ENCODE data around the gene TNIK.

GRCh38 chr3:171389491-171389890 lies 70.7 kb downstream of the TNIK start:
- TF ChIP-seq, protein P1, sequence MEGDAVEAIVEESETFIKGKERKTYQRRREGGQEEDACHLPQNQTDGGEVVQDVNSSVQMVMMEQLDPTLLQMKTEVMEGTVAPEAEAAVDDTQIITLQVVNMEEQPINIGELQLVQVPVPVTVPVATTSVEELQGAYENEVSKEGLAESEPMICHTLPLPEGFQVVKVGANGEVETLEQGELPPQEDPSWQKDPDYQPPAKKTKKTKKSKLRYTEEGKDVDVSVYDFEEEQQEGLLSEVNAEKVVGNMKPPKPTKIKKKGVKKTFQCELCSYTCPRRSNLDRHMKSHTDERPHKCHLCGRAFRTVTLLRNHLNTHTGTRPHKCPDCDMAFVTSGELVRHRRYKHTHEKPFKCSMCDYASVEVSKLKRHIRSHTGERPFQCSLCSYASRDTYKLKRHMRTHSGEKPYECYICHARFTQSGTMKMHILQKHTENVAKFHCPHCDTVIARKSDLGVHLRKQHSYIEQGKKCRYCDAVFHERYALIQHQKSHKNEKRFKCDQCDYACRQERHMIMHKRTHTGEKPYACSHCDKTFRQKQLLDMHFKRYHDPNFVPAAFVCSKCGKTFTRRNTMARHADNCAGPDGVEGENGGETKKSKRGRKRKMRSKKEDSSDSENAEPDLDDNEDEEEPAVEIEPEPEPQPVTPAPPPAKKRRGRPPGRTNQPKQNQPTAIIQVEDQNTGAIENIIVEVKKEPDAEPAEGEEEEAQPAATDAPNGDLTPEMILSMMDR (IDR thresholded peaks at IDR 0.05) = no peak
- TF ChIP-seq POLR2A (IDR thresholded peaks at IDR 0.05) = no peak
- no peak for TF ChIP-seq POLR2AphosphoS5 (IDR thresholded peaks at IDR 0.05)

All from upper lobe of left lung (tissue), 4 donors.